Prostate gland (tissue), 2 donors: ENCODE results near the gene CARD19. TPM values are rescaled to one million over a fixed set of nuclear protein-coding genes. Genes with fewer than 3 reads are reported as not detected.

Source experiments
- DNase-seq: peaks from one replicate; pipeline ENCODE4 v3.0.0-alpha.2; 2019; ENCODE audit warnings: low spot score
- H3K27ac ChIP-seq, 2 donors: fragments of 200-600 bp; sonication (generic); 2 replicates each; pipeline ENCODE4 v1.5.1; 2017 to 2019
- H3K27me3 ChIP-seq: fragments of 200-600 bp; sonication (generic); replicated peaks from 2 replicates; pipeline ENCODE4 v1.5.1; 2019; ENCODE audit not compliant: insufficient read depth
- H3K36me3 ChIP-seq, 2 donors: fragments of 200-600 bp; sonication (generic); 1 replicate in 1 of 2; 2 replicates in 1 of 2; pipeline versions ENCODE4 v1.5.1 to v1.8.1; 2017 to 2019
- H3K4me1 ChIP-seq: fragments of 200-600 bp; sonication (generic); replicated peaks from 2 replicates; pipeline ENCODE4 v1.5.1; 2019
- H3K4me3 ChIP-seq, 2 donors: fragments of 200-600 bp; sonication (generic); 2 replicates each; pipeline ENCODE4 v1.5.1; 2017 to 2019
- H3K9me3 ChIP-seq: fragments of 200-600 bp; sonication (generic); 2 replicates; pipeline ENCODE4 v1.5.1; 2017
- POLR2A ChIP-seq: fragments of 450-650 bp; IDR thresholded peaks from one replicate; pipeline ENCODE4 v1.6.1; 2016; ENCODE audit warnings: antibody characterized with exemption, mild to moderate bottlenecking
- POLR2AphosphoS5 ChIP-seq: sonication (generic); formaldehyde crosslinking; IDR thresholded peaks from one replicate; pipeline ENCODE4 v1.6.1; 2017; ENCODE audit warnings: antibody characterized with exemption
- WGBS: methylation state at CpG from one replicate; pipeline ENCODE4 v1.1.5; 2018; 5-methylcytosine and 5-hydroxymethylcytosine counted together
- intact Hi-C: fragments of 100-400 bp; cut with DNase I; formaldehyde crosslinking; loops from one replicate; pipeline ENCODE4 v1.14.2; 2022
- total RNA-seq, 2 donors: library from RNA; depleted of rRNA; stranded (reverse); fragments of >200 nt; gene quantifications; one replicate each; pipeline ENCODE4 v1.1.0, GENCODE V29; 2016
- TF ChIP-seq, protein P1 (sequence below), 4 experiments: fragments of 200-600 bp in 2 of 4; fragments of 450-650 bp in 2 of 4; sonication (generic) in 2 of 4; IDR thresholded peaks; 1 replicate in 3 of 4; 2 replicates in 1 of 4; pipeline ENCODE4 v1.5.1; 2016 to 2019; ENCODE audit warnings: antibody characterized with exemption in 4 of 4, mild to moderate bottlenecking in 2 of 4, moderate library complexity in 2 of 4

CARD19 gene
- total RNA-seq, 2 donors from 2014 or later: 41.9 to 111 TPM

DNA sequence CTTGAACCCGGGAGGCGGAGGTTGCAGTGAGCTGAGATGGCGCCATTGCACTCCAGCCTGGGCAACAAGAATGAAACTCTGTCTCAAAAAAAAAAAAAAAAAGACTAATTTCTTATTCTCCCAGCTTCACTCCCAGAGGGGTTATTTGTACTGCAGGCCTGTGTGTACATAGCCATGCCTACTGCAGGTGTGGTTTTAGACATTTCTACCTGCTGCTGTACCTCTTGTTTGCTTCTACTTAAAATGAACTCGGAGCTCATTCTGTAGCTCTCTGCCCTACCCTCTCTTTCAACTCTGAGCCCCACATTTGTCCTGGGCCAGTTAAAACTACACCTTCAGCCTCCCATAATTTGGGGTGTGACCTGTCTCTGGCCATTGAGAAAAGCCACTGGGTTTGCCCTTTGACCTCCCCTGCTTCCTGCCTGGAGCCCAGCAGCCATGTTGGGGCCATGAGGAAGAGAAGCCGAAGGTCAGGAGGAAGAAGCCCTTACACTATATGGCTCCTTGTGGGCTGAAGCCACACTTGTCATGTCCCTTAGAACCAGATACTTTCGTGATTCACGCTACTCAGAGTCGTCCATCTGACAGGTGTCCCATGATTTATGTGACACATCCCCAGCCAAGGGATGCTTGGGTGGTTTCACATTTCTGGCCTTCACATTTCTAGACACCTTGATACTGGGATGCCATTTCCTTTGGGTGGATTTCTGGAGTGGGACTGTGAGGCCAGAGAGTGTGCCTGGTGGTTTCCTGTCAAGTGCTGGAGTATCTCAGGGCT lies 9.4 kb upstream of the CARD19 start:
- Histone ChIP-seq H3K4me1 (no peaks in the 10 kb centered on the region), H3K27me3 (no peaks in the 10 kb centered on the region), H3K36me3 (no peaks in the 10 kb centered on the region), H3K27ac (no peak overlapping the region), H3K4me3 (no peak overlapping the region), H3K9me3 (no peaks in the 10 kb centered on the region)
- intact Hi-C loops: no loop called here
- WGBS: 87% methylated on average over 8 of the region's 8 CpGs
- TF ChIP-seq POLR2A: no peak
- TF ChIP-seq POLR2AphosphoS5: no peak
- TF ChIP-seq, protein P1, sequence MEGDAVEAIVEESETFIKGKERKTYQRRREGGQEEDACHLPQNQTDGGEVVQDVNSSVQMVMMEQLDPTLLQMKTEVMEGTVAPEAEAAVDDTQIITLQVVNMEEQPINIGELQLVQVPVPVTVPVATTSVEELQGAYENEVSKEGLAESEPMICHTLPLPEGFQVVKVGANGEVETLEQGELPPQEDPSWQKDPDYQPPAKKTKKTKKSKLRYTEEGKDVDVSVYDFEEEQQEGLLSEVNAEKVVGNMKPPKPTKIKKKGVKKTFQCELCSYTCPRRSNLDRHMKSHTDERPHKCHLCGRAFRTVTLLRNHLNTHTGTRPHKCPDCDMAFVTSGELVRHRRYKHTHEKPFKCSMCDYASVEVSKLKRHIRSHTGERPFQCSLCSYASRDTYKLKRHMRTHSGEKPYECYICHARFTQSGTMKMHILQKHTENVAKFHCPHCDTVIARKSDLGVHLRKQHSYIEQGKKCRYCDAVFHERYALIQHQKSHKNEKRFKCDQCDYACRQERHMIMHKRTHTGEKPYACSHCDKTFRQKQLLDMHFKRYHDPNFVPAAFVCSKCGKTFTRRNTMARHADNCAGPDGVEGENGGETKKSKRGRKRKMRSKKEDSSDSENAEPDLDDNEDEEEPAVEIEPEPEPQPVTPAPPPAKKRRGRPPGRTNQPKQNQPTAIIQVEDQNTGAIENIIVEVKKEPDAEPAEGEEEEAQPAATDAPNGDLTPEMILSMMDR (IDR thresholded peaks at IDR 0.05): no peak
- no peak for DNase-seq

DNA sequence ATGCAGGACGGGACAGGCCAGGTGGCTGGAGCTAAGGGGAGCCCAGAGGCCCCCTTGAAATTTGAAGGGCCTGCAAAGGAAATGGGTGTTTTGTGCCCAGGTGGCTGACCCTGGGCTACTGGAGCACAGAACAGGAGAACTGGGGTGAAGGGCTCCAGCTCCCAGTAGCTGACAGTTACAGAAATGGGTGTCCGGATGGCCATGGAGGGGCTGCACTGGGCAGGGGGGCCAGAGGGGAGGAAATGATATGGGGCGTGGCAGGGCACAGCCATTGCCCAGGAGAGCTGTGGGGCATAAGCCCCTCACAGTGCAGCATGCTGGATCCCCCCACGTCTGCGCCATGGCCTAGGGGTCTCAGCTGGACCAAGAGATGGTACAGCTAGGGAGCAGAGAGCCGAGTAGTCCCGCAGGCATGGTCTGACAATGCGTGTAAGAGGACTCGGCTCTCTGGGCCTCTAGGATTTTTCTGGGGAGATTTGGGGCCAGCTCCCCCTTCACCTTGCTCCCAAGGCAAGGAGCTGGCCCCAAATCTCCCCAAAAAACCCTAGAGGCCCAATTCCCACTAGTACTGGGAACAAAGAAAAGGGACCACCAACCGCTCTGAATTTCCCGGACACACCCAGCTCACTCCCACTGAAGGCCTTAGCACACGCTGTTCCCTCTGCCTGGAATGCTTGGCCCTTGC lies 7.9 kb upstream of the CARD19 start:
- WGBS: 100% methylated on average over 12 of the region's 12 CpGs
- no peaks in the 10 kb centered on the region for H3K9me3 ChIP-seq
- no peaks in the 10 kb centered on the region for H3K4me1 ChIP-seq
- intact Hi-C loops: no loop called here
- DNase-seq: no peak
- H3K27me3 ChIP-seq: no peaks in the 10 kb centered on the region
- H3K27ac ChIP-seq: no peak overlapping the region
- no peak for TF ChIP-seq POLR2A
- TF ChIP-seq, protein P1 (IDR thresholded peaks at IDR 0.05): no peak
- TF ChIP-seq POLR2AphosphoS5: no peak
- no peaks in the 10 kb centered on the region for H3K36me3 ChIP-seq
- H3K4me3 ChIP-seq: no peak overlapping the region

DNA sequence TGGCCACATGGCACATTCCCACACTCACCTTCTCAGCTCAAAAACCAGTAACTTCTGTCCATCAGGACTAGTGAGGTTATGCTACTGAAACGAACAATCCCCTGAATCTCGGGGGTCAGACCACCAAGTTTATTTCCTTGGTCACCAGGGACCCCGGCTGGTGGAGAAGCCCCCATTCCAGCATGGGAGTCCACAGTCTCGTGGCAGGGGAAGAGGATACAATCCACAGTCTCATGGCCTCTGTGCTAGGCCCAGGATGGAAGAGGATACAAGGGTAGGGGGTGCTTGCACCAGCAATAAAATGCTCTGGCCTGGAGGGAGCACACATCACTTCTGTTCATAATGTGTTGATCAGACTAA lies 7.4 kb upstream of the CARD19 start:
- H3K4me1 ChIP-seq: no peaks in the 10 kb centered on the region
- WGBS: 96% methylated on average over 3 of the region's 4 CpGs
- H3K27ac ChIP-seq: no peak overlapping the region
- H3K27me3 ChIP-seq: no peaks in the 10 kb centered on the region
- H3K36me3 ChIP-seq: no peaks in the 10 kb centered on the region
- no peak overlapping the region for H3K4me3 ChIP-seq
- no peak for DNase-seq
- TF ChIP-seq, protein P1 (IDR thresholded peaks at IDR 0.05): no peak
- TF ChIP-seq POLR2AphosphoS5 (no peak), POLR2A (no peak)
- intact Hi-C loops: no loop called here
- H3K9me3 ChIP-seq: no peaks in the 10 kb centered on the region

DNA sequence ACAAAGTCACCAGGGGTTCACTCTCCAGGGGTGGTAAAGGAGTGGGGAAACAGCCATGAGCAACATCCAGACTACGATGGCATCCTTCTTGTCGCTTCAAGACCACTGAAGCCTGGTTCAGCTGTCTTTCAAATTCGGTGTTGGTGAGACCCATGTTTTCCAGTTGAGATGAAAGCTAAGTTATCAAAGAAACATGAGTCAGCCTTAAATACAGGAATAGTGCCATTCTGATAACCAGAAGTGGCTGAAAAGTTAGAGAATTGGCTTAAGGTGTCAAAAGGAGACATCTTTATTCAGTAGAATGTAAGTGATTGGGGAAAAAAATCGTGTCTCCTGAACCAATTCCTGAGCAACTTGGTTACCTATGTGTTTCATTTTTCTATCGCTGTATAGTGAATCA lies 7.0 kb upstream of the CARD19 start:
- Histone ChIP-seq H3K36me3 (no peaks in the 10 kb centered on the region), H3K27me3 (no peaks in the 10 kb centered on the region), H3K27ac (no peak overlapping the region), H3K4me3 (no peak overlapping the region), H3K9me3 (no peaks in the 10 kb centered on the region), H3K4me1 (no peaks in the 10 kb centered on the region)
- no peak for DNase-seq
- TF ChIP-seq POLR2A (no peak), POLR2AphosphoS5 (no peak)
- TF ChIP-seq, protein P1 (IDR thresholded peaks at IDR 0.05): no peak
- WGBS: 92% methylated on average over 5 of the region's 5 CpGs
- intact Hi-C loops: no loop called here
